Airway epithelial cell (primary cell): ENCODE measurements around the gene ELK4. TPM values are rescaled to one million over a fixed set of nuclear protein-coding genes. Genes with fewer than 3 reads are reported as not detected.

Source experiments
- total RNA-seq: library from RNA; depleted of rRNA; stranded (reverse); fragments of >200 nt; gene quantifications from 2 replicates; pipeline ENCODE4 v1.2.3, GENCODE V29; 2015

ELK4 gene
- total RNA-seq: 7.6 and 12.3 TPM in 2 replicates

DNA sequence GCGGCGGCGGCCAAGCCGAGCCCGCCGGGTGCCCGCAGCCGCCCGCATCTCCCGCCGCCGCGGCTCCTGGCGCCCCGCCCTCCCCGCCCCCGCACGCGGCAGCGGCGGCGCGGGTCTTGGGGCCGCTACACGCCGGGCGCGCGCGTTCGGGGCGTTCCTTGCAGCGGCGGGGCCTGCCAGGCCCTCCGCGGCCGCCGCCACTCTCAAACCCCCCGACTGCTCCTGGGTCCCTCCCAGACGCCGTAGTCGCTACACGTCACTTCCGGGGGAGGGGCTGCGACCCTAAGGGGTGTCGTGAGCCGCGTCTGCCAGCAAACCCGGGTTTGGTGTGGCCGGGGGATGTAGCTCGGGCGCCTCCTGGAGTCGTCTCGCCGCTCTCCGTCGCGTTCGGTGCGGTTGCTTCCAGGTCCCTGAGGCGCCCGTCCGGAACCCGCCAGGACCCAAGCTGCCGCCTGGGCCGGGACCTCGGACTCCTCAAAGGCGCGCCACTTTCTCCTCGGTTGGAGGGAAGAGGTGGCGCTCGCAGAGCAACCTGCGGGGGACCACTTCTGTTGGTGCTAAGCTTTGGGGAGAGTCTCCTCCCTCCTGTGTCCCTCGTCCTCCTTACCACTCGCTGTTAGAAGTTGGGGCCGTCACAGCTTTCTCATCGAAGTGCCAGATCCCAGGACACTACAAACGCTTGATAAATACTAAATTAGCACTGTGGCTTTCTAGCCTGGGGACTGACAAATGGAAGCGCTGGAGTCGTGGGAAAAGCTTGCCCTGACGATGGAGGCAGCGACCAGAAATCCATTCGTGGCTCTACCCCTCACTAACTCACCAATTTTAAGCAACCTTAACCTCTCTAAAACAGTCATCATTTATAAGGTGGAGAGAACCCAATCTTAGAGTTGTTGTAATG is at the start of gene ELK4:
ELK4 (minus strand) TSS at position 244 of the 901 bp plus-strand sequence. CDS start 8,129 bp downstream, outside the sequence.

DNA sequence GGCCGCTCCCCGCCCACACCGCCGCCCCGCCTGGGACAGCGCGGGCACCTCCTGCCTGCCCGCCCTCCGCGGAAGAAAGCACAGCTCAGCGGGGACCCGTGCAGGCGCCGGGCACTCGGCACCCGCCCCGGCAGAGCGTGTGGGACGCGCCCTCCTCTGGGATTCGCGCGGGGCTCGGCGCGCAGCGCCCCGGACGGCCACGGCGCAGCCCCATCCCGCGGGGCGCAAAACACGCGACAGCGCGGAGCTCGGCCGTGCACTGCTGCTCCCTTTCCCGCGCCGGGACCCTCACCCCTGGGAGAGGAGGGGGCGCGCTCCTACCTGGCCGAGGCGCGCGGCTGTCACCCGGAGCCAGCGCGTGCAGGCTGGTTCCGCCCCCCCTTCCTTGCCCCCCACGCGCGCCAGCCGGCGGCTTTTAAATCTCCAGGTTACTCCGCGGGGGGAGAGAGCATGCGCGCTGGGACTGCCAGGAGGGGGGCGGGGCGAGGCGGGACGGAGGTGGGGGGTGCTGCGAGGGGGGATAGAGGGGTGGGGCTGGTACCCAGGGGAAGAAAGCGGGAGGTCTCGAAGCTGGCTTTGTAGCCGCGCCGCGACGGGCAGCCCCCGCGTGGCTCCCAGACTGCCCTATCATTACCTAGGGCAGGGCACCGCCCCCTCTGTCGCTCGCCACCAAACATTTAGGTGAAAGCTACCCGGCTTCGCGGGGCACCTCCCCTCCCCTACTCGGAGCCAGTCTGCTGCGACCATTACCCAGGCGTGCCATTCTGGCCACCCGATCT is 48.5 kb upstream of the ELK4 start, which contains the start of gene SLC45A3:
SLC45A3 (minus strand) TSS at position 437 of the 779 bp plus-strand sequence. CDS start 15,853 bp downstream, outside the sequence.

Other genes with a start within 250 kb of the ELK4 start
- gene LEMD1, start 210.0 kb downstream of the ELK4 start, total RNA-seq: 1.4 TPM in 1 of 2 replicates, not detected in the other
- gene BLACAT1, start 176.0 kb downstream of the ELK4 start, total RNA-seq: 1.3 and 1.5 TPM in 2 replicates
- gene CDK18, start 127.3 kb downstream of the ELK4 start, total RNA-seq: 10.3 and 15.0 TPM in 2 replicates
- gene SLC45A3, start 48.5 kb upstream of the ELK4 start, total RNA-seq: 6.2 and 6.7 TPM in 2 replicates
- 81.1 and 92.2 TPM in 2 replicates for gene NUCKS1, start 118.2 kb upstream of the ELK4 start, total RNA-seq
- 9.2 and 13.5 TPM in 2 replicates for gene RAB29, start 143.5 kb upstream of the ELK4 start, total RNA-seq
- 11.7 and 11.8 TPM in 2 replicates for gene SLC41A1, start 181.2 kb upstream of the ELK4 start, total RNA-seq
- gene PM20D1, start 218.1 kb upstream of the ELK4 start, total RNA-seq: not detected in 2 replicates